GM19099 (cell line): ENCODE results near the gene HHAT.

Experiments
- POLR2A ChIP-seq: IDR thresholded peaks from 3 replicates; pipeline ENCODE4 v1.6.1; 2011; ENCODE audit warnings: low read depth; ENCODE audit not compliant: insufficient read length; ENCODE audit errors: extremely low read depth

HHAT gene

DNA sequence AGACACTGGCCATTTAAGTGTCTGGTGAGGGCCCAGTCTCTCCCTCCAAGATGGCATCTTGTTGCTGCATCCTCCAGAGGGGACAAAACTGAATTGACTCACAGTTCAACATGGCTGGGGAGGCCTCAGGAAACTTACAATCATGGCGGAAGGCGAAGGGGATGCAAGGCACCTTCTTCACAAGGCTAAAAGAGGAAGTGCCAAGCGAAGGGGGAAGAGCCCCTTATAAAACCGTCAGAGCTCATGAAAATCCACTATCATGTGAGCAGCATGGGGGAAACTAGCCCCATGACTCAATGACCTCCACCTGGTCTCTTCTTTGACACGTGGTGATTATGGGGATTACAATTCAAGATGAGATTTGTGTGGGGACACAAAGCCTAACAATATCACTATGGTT, 280.1 kb downstream of the HHAT start:
- TF ChIP-seq POLR2A, result no peak

DNA sequence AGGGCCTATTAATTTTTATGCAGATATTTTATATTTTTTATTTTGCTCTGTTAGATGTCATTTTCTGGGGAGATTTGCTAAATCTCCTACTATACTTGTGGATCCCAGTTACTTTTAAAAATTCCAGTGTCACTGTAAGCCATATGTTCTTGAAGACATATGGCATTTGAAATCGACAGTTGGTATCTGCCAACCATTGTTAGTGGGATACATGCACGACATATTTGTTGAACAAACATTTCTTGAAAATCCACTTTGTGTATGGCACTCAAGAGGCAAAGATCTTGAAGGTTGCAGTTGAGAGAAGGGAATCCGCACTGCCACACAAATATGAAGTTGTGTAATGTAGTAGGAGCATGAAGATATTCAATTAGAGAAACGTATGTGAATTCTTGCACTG, 287.7 kb downstream of the HHAT start:
- TF ChIP-seq POLR2A, result no peak

DNA sequence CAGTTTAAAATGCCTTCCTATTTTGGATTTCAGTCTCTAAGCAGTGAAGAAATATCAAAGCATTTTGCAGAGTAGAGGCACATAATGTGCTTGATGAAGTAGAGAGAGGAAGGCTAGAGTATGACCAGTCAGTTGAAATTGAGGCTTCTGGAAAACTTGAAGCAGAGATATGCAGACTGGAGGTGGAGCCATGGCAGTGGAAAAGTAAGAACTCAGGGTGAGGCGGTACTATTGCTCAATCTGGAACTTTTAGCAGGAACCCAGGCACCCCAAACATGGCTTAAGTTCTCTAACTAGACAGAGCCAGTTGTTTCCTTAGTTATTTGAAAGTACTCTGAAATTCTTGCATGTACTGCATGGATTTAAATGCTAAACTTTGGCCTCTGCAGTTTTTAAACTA, 288.6 kb downstream of the HHAT start:
- no peak for TF ChIP-seq POLR2A

DNA sequence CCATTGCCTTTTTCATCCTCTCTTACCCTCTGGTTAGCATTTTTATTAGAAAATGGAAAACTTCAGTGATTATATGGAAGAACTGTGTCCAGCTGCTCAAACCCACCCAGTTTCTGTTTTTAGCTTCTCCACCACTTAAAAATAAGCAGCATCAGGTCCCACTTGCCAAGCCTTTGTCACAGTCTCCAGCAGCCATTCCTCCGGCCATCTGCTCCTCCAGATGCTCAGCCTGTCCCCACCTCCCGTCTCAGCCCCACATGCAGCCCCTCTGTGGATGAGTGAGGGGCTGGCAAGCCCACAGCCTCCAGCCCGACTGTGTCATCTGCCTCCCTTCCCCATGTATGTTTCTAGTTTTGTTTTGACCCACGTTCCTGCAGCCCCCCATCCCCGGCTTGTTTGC, 289.7 kb downstream of the HHAT start:
- no peak for TF ChIP-seq POLR2A

DNA sequence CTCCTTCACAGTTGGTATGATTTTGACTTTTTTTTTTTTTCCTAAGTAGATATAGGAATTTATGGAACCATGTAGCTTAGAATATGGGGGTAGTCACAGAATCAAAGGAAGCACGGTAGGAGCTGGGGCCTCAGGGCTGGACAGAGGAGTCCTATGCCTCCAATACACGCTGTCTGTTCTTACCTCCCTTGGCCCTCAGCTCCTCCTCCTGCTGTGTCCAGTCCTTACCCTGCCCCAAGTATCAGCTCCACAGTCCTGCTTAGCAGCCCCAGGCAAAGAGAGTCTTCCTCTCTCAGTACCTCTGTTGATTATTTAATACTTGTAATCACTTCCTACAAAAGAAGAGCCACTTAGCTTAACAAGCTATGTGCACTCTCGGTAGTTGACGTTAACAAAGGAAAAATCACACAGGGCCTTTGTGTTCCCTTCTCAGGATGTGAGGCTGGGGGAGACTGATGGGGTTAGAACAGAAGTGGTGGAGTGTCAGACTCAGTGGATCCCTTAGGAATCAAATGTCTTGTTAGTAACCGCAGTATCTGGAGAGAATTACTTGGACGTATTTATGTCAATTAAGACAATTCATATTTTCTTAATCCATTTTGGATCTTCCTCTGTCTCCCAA, 292.3 kb downstream of the HHAT start:
- no peak for TF ChIP-seq POLR2A

DNA sequence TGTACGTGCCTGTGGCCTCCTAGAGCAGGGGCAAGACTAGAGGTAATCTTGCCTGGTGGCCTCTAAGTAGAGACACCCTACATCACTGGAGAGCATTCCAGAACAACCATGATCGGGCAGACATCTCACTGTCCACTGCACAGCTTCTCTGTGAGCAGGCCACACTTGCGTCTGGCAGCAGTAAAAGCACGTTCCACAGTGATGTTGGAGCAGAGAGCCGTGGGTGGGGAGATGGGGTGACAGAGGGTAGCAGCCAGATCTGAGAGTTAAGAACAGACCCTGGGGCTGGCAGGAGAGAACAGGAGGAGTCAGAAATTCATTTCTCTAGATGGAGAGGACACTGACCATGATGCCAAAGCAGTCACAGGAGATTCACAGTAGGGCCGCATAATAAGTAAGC, 293.0 kb downstream of the HHAT start:
- no peak for TF ChIP-seq POLR2A

DNA sequence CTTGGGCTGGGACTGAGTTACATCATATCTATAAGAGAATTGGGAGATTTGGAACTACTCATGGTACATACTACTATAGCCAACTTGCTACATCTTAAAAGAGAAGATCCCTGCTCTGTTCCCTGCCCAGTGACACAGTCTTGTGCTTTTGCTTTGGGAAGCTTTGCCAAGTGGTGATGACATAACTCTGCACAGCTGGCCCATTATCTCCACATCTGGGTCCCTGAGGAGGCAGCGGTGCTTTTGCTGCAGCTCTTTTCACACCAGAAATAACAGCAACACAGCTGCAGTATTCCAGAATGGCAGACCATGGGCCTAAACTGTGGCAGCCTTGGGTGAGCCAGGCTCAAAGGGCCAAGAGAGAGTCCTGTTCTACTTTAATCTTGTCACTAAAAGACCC, 296.0 kb downstream of the HHAT start:
- no peak for TF ChIP-seq POLR2A

DNA sequence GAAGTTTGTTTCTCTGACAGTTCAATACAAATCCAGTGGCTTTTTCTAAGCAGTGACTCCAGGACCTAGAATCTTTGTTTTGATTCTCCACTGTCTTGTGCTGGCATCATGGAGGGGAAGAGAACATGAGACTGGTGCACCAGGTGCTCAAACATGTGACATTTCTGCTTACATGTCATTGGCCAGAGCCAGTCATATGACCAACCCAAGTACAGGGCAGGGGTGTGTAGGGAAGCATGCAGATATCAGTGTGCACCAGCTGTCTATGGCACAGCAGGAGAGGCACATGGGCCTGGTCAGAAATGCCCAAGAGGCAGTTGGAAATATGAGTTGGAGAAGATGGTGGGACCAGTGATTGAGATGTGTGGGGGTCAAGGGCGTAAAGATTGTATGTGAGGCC, 297.0 kb downstream of the HHAT start:
- no peak for TF ChIP-seq POLR2A

DNA sequence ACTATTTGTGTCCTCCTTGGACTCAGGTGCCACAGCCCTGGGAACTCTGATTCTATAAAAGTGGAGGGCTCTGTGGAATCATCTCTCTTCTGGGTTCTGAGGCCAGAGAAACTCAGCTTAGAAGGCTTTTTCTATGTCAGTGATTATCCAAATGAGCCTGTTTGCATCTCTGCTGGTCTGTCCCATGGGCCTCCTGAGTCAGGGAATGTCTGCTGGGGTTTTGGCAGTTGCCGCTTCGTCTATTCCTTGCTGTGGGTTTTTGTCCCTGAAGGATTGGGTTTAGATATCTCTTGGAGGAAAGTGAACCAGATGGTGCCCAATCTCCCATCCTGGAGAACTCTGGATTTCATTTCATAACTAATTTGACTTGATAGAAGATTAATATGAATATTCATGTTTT, 297.6 kb downstream of the HHAT start:
- no peak for TF ChIP-seq POLR2A

DNA sequence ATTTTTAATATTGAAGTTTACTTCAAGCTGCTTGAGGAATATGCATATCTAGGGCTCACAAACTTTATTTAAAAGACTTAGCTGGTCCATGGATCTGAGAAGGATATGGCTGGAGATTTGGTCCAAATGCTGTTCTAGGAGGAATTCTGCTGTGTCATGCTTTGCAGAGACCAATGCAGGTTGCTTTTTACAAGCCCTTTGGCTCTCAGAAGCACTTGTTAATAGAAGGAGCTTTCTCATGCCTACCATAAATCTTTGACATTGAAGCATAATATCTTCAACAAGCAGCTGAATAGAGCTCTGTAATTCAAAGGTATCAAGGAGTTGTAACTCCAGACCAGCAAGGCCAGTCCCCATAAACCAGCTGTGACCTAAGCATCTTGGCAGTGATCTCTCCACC, 299.1 kb downstream of the HHAT start:
- no peak for TF ChIP-seq POLR2A

DNA sequence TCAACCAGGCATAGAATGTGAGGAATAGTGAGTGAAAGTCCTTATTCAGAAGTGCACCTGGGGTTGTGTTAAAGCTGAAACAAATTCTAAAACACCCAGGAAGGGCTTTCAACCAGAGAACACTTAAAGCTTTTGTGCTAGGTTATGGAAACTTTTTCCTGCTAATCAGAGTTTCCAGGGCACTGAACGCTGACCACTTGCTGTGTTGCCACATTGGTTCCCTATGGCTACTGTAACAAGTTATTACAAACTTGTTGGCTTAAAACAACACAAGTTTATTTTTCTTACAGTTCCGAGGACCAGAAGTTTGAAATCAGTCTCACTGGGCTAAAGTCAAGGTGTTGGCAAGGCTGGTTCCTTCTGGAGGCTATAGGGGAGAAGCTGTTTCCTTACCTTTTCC, 300.6 kb downstream of the HHAT start:
- no peak for TF ChIP-seq POLR2A

DNA sequence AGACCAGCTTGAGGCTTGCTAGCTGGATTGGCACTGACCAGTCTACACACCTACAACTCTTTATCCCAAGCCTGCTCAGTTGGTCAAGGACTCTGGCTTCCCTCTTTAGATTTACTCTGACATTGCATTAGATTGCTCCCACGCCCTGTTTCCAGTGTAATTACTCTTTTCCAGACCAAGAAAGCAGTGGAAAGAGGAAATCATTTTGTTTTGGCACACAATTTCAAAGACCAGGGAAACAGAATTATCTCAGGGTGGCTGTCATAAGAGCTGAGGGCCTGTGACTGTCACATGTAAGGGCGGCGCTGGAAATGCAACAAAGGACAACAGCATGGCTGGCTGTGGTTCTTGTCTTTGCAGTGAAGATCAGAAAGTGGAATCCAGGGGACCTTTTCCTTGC, 302.7 kb downstream of the HHAT start:
- TF ChIP-seq POLR2A, result no peak

DNA sequence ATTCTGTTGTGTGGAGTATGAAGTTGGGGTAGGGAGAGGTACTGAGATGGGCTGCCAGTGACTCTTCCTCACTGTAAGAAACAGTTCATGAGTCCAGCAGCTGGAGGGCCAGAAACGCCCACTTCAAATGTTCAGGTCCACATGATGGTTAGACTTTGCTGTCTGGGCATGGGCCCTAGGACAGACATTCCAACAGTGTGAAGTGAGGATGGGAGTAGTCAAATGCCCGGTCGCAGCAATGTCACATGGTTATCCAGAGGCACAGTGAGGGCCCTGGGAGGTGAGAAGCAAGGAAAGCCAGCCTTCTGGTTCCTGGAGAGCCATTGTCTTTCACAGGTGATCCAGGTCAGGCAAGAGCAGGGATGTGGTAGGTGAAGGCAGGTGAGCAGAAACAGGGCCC, 304.4 kb downstream of the HHAT start:
- TF ChIP-seq POLR2A, result no peak

DNA sequence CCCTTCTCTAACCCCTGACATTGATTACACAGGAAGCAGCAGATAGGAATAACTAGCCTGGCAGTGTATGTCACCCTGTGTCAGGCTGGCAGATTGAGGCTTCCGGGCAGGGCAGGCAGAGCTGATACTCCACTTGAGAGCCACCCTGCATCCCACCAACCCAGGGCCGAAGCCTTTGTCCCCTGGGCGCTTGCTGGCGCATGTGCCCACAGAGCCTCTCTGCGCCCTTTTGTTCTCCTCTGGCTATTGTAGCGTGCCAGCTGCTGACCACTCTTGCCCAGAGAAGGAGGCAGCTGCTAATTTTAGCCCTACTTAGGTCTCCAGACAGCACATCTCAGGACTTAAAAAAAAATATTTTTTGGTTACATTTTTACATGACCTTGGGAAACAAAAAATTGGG, 304.9 kb downstream of the HHAT start:
- TF ChIP-seq POLR2A, result no peak

DNA sequence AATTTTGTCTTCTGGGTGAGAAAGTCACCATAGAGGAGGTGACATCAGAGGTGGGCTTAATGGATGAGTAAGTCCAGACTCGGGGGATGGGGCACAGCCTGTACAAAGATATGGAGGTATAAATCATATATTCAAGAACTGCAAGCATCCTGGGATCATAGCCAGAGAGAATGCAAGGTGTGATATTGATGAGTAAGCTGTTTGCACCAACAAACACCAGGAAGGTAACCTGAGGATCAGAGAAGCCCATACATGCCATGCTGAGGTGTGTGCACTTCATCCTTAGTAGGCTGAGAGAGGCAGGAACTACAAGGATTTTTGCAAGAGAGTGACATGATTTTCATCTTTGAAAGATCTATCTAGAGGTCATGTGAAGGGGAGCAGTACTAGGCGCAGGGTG, 306.4 kb downstream of the HHAT start:
- no peak for TF ChIP-seq POLR2A

DNA sequence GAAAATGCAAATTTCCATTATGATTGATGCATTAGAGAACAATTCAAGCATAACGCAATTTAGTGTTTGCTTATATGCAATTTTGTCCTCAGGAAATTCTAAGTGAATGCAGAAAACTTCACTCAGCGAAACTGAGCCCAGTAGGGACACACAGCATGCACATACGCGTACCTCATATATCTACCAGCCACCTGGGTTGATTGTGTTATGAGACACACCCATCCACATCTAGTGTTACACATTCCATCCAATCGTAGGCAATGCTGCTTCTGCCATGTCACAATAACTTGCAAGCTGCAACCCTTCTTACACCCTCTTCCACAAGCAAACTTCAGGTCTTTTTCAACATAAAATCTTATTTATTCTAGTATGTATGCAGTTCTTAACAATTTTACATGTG, 312.9 kb downstream of the HHAT start:
- TF ChIP-seq POLR2A, result no peak

DNA sequence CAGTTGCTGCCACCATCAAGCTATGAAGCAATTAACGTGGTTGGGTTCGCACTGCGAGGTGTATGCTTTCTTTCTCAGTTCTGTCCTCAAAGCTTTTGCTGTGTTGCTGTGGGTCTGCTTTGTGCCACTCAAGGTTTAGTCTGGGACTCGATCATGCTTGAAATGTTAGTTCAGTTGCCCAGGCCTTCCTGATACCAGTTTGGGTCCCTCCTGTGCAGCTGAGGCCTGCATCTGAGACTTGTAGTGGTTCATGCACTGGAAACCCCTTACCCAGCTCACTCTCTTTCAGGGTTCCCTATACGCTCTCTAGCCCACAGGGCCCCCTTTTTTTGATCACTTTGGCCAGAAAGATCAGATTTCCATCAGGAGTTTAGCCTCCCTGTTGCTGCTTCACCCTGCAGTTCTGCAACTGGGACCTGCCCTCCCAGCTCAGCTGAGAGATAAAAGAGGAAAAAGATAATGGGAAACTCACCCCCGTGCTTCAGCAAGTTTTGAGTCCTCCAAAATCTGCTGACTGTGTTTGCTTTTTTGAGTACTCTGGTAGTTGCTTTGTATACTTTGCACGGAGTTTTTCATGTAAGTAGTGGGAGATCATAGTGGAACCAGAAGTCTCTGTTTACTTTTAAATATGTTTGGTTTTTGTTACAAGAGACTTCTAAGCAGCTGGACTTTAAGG, 317.0 kb downstream of the HHAT start:
- no peak for TF ChIP-seq POLR2A
